ENCODE results near the gene M6PR.

The M6PR gene

GRCh38 chr12:8911606-8912268 is 37.7 kb downstream of the M6PR start:
- no peak for DNase-seq

DNA sequence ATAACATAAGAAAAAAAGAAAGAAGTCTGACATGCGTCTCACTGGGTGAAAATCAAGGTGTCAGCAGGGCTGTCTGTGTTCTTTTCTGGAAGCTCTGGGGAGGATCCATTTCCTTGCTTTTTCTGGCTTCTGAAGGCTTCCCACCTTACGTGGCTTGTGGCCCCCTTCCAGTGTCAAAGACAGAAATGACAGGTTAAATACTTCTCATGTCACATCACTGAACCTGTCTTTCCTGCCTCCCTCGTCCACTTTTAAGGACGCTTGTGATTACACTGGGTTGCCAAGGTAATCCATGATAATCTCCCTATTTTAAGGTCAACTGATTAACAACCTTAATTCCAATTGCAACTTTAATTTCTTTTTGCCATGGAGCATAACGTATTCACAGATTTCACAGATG is 39.7 kb downstream of the M6PR start:
- DNase-seq = no peak

- no peak for DNase-seq
These were observed 41.9 kb downstream of the M6PR start for GRCh38 chr12:8907513-8907912.

GRCh38 chr12:8906266-8907180 is 42.9 kb downstream of the M6PR start:
- DNase-seq = no peak

DNA sequence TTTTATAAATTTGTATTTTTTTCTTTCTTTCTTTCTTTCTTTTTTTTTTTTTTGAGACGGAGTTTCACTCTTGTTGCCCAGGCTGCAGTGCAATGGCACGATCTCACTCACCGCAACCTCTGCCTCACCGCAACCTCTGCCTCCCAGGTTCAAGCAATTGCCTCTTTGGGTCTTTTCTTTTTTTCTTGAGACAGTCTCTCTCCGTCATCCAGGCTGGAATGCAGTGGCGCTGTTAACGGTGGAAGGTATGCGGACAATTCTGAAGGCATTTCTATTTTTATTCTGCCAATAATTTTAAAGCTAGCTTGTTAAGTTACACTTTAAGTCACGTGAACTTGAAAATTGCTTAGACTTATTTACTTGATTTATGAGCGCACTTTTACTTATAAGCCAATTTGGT is 43.9 kb downstream of the M6PR start:
- no peak for DNase-seq

DNA sequence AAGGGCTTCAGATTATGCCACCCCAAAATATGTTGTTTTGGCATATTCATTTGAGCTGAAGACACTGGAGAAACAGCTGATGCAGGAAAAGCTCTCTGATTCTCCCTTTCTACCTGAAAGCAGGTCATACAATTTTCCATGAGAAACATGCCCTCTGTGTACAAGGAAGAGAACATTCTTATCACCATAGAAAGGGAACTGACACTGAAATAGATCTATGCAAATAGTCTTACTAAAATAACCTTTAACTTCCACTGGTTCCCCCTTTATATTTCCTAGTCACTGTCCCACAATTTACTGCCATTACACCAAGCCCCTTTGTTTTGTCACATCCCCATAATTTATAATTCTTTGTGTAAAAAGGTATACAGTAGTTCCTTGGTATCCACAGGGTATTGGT is 44.8 kb downstream of the M6PR start:
- DNase-seq = no peak

GRCh38 chr12:8903646-8904045 is 45.8 kb downstream of the M6PR start:
- no peak for DNase-seq

DNA sequence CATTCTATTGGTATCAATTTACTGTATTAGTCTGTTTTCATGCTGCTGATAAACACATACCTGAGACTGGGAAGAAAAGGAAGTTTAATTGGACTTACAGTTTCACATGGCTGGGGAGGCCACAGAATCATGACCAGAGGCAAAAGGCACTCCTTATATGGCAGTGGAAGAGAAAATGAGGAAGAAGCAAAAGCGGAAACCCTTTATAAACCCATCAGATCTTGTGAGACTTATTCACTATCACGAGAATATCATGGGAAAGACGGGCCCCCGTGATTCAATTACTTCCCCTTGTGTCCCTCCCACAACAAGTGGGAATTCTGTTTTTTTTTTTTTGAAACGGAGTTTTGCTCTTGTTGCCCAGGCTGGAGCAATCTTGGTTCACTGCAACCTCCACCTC is 46.7 kb downstream of the M6PR start:
- peak; percentile 12 to 28 for DNase-seq

GRCh38 chr12:8899830-8900229 is 49.6 kb downstream of the M6PR start:
- peak; percentile 18 to 22 for DNase-seq

DNA sequence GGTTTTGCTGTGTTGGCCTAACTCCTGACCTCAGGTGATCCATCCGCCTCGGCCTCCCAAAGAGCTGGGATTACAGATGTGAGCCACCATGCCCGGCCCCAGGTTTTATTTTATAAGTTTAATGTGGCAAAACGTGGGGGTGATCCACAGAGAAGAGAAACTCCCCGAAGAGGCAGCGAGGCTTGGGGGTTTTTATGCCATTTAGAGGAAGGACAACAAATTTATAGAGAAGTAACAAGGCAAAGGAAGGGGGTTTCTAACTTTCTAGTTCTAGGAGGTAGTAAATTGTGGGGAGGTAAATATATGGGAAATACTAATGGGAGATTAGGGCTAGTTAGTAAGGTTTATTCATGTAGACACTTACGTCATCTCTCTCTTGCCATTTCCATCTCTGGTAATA is 52.4 kb downstream of the M6PR start:
- DNase-seq = no peak

GRCh38 chr12:8894986-8895385 is 54.5 kb downstream of the M6PR start:
- no peak for DNase-seq

DNA sequence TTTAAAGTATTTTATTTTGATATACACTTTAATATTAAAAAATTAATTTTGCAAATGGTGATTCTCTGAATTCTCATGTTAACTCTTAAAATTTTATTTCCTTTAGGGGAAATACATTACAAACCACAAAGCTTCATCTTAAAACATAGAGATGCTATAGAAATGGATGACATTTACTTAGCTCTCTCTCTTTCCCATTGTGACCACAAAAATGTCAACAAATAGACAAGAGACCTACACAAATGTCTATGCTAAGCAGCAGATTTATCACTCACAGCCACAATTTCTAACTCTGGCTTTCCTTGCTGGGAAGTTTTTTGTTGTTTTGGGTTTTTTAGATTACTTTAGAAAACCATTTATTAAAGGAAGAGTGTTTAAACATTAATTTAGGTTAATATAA is 55.1 kb downstream of the M6PR start:
- no peak for DNase-seq

GRCh38 chr12:8891976-8892375 is 57.5 kb downstream of the M6PR start:
- DNase-seq = no peak
